Astrocyte of the spinal cord (primary cell): ENCODE data around the gene MVP.
"Not testable (repeated sequence)": the region's sequence is repeated elsewhere in the genome, so short reads cannot be mapped to it uniquely, and the experiment has no call there.

Source experiments
- DNase-seq: peaks from one replicate; pipeline ENCODE4 v3.0.0; 2011; ENCODE audit warnings: low read depth, low spot score
- H3K4me3 ChIP-seq: 2 replicates; pipeline ENCODE4 v1.5.1; 2011; ENCODE audit warnings: low read depth, mild to moderate bottlenecking, low read length, moderate library complexity
- in situ Hi-C: cut with HindIII; loops from 2 replicates; pipeline ENCODE4 v1.10.0; 2017; ENCODE audit warnings: low sequenced_read_pairs
- TF ChIP-seq, protein P1 (sequence below): IDR thresholded peaks from 2 replicates; pipeline ENCODE4 v1.5.1; 2012; ENCODE audit warnings: low read depth, mild to moderate bottlenecking, low read length, inconsistent platforms

MVP gene

DNA sequence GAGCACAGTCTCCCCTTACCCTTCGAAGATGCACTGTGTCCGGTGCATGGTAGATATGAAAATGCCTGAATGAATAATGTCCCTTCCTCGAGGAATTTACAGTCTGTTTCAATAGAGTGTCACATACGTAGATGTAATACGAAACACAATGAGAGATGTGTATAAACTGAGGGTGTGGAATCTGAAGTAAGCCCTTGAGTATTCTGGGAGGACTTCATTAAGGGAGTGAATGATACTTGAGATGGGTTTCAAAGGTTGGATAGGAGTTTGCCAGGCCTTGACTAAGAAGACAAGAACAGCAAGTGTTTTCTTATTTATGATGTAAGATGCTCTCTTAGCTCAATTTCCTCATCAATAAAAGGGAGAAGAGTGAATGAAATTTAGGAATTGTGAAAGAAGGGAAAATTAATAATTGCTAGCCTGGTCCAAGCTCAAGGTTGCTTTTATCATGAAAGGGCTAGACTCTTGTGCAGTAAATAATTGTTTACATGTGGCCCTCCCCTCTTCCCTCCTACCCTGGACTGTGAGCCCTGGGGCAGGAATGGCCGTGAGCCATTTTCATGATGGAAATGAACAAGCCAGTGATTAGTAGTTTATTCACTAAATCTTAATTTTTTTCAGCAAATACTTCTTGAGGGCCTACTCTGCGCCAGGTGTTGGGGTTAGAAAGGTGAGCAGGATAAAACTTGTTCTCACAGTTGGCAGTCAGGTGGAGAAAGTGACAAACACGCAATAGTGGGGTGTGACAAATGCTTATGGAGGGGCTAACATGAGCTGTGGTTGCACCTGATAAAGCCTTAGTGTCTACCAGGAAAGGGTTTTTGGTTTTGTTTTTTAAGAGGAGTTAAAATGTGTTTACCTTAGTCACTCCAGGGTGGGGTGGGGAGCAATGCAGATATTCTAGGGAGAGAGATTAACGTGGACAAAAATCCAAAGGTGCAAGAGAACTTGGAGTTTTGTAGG lies 28.1 kb upstream of the MVP start:
- TF ChIP-seq, protein P1, sequence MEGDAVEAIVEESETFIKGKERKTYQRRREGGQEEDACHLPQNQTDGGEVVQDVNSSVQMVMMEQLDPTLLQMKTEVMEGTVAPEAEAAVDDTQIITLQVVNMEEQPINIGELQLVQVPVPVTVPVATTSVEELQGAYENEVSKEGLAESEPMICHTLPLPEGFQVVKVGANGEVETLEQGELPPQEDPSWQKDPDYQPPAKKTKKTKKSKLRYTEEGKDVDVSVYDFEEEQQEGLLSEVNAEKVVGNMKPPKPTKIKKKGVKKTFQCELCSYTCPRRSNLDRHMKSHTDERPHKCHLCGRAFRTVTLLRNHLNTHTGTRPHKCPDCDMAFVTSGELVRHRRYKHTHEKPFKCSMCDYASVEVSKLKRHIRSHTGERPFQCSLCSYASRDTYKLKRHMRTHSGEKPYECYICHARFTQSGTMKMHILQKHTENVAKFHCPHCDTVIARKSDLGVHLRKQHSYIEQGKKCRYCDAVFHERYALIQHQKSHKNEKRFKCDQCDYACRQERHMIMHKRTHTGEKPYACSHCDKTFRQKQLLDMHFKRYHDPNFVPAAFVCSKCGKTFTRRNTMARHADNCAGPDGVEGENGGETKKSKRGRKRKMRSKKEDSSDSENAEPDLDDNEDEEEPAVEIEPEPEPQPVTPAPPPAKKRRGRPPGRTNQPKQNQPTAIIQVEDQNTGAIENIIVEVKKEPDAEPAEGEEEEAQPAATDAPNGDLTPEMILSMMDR = no peak
- DNase-seq = no peak
- in situ Hi-C loops = no loop called here
- H3K4me3 ChIP-seq = peak overlapping the region; percentile 89

DNA sequence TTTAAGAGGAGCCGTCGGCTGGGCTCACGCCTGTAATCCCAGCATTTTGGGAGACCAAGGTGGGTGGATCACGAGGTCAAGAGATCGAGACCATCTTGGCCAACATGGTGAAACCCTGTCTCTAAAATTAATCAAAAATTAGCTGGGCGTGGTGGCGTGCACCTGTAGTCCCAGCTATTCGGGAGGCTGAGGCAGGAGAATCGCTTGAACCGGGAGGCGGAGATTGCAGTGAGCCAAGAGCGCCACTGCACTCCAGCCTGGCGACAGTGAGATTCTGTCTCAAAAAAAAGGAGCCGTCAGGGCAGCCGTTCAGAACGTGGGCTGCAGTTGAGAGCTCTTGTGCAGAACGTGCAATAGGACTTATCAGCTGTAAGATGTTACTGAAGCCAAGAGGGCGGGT lies 27.1 kb upstream of the MVP start:
- DNase-seq, in situ Hi-C loops, H3K4me3 ChIP-seq: not testable (repeated sequence)

DNA sequence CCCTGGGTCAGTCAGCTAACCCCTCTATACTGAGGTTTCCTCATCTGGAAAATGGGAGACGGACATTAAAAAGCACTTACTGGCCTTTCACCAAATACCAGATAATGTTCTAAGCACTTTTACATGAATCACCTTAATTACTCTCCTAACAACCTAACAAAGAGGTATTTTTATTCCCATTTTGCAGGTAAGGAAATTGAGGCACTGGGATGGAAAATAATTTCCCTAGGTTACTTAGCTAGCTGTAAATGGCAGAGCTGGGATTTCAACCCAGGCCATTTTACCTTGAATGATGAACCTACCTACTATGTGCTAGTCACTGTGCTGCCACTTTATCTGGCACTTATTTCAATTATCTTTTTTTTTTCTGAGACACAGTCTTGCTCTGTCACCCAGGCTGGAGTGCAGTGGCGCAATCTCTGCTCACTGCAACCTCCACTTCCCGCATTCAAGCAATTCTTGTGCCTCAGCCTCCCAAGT lies 26.0 kb upstream of the MVP start:
- no peak for DNase-seq
- in situ Hi-C loops = no loop called here
- H3K4me3 ChIP-seq = no peak overlapping the region
- TF ChIP-seq, protein P1 = no peak

DNA sequence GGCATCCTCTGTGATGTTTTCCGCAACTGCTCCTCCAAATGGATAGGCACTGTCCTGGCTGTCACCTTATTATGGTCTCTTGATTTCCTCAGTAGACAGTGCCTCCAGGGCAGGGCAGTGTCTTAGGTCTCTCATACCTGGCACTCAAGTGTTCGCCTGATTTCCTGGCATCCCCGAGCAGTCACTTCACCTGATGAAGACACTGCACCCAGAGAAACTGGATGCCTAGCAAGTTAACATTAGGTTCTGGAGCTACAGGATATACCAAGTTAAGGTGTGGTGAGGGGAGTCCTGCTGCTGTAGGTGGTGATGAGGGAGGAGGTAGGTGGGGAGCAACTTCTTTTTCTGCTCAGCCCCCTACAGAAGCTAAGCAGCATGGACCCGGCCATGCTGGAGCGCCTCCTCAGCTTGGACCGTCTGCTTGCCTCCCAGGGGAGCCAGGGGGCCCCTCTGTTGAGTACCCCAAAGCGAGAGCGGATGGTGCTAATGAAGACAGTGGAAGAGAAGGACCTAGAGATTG lies 17.8 kb upstream of the MVP start:
- DNase-seq = no peak
- in situ Hi-C loops = no loop called here
- H3K4me3 ChIP-seq = no peak overlapping the region
- TF ChIP-seq, protein P1 = no peak

DNA sequence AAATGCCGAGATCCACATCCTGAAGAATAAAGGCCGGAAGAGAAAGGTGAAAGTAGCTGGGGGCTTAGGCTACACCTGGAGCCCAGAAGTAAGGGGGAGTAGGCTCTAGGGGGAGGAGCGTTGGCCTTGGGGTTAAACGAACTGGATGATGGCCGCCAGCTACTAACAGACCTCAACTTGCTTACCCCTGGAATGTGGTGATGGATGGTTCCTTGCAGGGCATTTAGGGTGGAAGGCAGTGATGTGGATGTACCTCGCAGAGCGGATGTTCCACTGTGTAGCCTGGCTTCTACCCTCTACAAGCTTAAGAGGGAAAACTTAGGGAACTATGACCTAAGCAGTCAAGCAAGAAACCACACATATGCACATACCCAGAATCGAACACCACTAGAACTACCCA lies 16.2 kb upstream of the MVP start:
- TF ChIP-seq, protein P1 = no peak
- in situ Hi-C loops = no loop called here

DNA sequence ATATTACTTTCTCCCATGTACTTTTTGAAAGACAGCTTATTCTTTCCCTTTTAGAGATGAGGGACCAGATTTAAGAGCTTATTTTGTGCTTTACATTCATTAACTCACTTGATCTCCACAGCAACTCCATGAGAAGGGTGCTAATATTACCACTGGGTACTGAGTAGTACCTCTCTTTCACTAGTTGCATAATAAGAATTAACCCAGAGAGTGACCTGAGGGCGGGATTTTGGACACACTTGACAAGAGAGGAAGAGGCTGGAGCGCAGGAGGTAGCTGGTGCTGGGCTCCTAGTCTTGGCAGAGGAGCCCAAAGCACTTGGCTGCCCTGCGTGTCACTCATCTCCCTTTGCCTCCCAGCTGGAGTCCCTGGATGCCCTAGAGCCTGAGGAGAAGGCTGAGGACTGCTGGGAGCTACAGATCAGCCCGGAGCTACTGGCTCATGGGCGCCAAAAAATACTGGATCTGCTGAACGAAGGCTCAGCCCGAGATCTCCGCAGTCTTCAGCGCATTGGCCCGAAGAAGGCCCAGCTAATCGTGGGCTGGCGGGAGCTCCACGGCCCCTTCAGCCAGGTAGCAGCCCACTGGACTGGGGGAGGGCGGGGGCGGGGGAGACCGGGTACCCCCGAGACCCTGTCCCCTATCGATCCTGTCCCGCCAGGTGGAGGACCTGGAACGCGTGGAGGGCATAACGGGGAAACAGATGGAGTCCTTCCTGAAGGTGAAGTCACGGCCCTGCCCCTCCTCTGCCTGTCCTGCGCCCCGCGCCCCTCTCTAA lies 15.6 kb upstream of the MVP start:
- in situ Hi-C loops = no loop called here
- TF ChIP-seq, protein P1 = no peak
- DNase-seq = peak; percentile 31
- peak overlapping the region; percentile 71 for H3K4me3 ChIP-seq

More for the DNA sequence above, 16.2 kb upstream of the MVP start:
- DNase-seq = no peak
- no peak overlapping the region for H3K4me3 ChIP-seq
